ENCODE results near the gene FAP.
A peak's percentile ranks its signal among the peaks of the same experiment; 100 is the strongest.

FAP gene

GRCh38 chr2:162156149-162156548, 87.1 kb downstream of the FAP start:
- DNase-seq (ENCODE audit: low spot score): no peak
- H3K9me3 Mint-ChIP-seq: no peaks in the 10 kb centered on the region
- no peak overlapping the region for H3K27ac Mint-ChIP-seq
- H3K36me3 Mint-ChIP-seq (ENCODE audit: low read depth): no peaks in the 10 kb centered on the region
- H3K4me3 Mint-ChIP-seq: no peak overlapping the region
- H3K27me3 Mint-ChIP-seq (ENCODE audit: low read depth): peaks cover 27% of the 10 kb centered on the region
- H3K4me1 Mint-ChIP-seq (ENCODE audit: low read depth): peaks cover 2% of the 10 kb centered on the region

GRCh38 chr2:162155093-162155492, 88.2 kb downstream of the FAP start:
- DNase-seq (ENCODE audit: low spot score): no peak
- no peak overlapping the region for H3K4me3 Mint-ChIP-seq
- no peak overlapping the region for H3K27ac Mint-ChIP-seq
- no peaks in the 10 kb centered on the region for H3K36me3 Mint-ChIP-seq (ENCODE audit: low read depth)
- peaks cover 26% of the 10 kb centered on the region for H3K27me3 Mint-ChIP-seq (ENCODE audit: low read depth)
- H3K4me1 Mint-ChIP-seq (ENCODE audit: low read depth): peaks cover 2% of the 10 kb centered on the region
- no peaks in the 10 kb centered on the region for H3K9me3 Mint-ChIP-seq

- H3K27ac Mint-ChIP-seq: no peak overlapping the region
- H3K9me3 Mint-ChIP-seq: no peaks in the 10 kb centered on the region
- peak; percentile 24 for DNase-seq (ENCODE audit: low spot score)
- H3K4me3 Mint-ChIP-seq: no peak overlapping the region
- H3K36me3 Mint-ChIP-seq (ENCODE audit: low read depth): no peaks in the 10 kb centered on the region
- peaks cover 2% of the 10 kb centered on the region for H3K4me1 Mint-ChIP-seq (ENCODE audit: low read depth)
- peaks cover 25% of the 10 kb centered on the region for H3K27me3 Mint-ChIP-seq (ENCODE audit: low read depth)
These were observed 89.5 kb downstream of the FAP start for GRCh38 chr2:162153608-162154224.

- Mint-ChIP-seq H3K4me1 (ENCODE audit: low read depth) (peaks cover 2% of the 10 kb centered on the region), H3K9me3 (no peaks in the 10 kb centered on the region), H3K36me3 (ENCODE audit: low read depth) (no peaks in the 10 kb centered on the region), H3K27ac (no peak within 1 kb of the TSS), H3K4me3 (no peak within 1 kb of the TSS), H3K27me3 (ENCODE audit: low read depth) (peaks cover 31% of the 10 kb centered on the region)
- DNase-seq (ENCODE audit: low spot score): no peak
These were observed 91.1 kb downstream of the FAP start, which contains the start of gene GCG for GRCh38 chr2:162152147-162152546. Gene GCG (minus strand): TSS chr2:162152247. CDS start chr2:162149178, 3,069 bp downstream.

GRCh38 chr2:162149940-162150339, 93.3 kb downstream of the FAP start:
- Mint-ChIP-seq H3K27me3 (ENCODE audit: low read depth) (peaks cover 43% of the 10 kb centered on the region), H3K4me1 (ENCODE audit: low read depth) (peaks cover 2% of the 10 kb centered on the region), H3K4me3 (no peak overlapping the region), H3K9me3 (no peaks in the 10 kb centered on the region), H3K36me3 (ENCODE audit: low read depth) (no peaks in the 10 kb centered on the region), H3K27ac (no peak overlapping the region)
- DNase-seq (ENCODE audit: low spot score): no peak

- Mint-ChIP-seq H3K27me3 (ENCODE audit: low read depth) (peaks cover 38% of the 10 kb centered on the region), H3K4me3 (no peak overlapping the region), H3K27ac (no peak overlapping the region), H3K36me3 (ENCODE audit: low read depth) (no peaks in the 10 kb centered on the region), H3K9me3 (no peaks in the 10 kb centered on the region), H3K4me1 (ENCODE audit: low read depth) (peaks cover 2% of the 10 kb centered on the region)
- DNase-seq (ENCODE audit: low spot score): no peak
These were observed 93.8 kb downstream of the FAP start for GRCh38 chr2:162149466-162149865.

GRCh38 chr2:162148956-162149355, 94.3 kb downstream of the FAP start:
- DNase-seq (ENCODE audit: low spot score): no peak
- Mint-ChIP-seq H3K36me3 (ENCODE audit: low read depth) (no peaks in the 10 kb centered on the region), H3K27ac (no peak overlapping the region), H3K9me3 (no peaks in the 10 kb centered on the region), H3K27me3 (ENCODE audit: low read depth) (peaks cover 35% of the 10 kb centered on the region), H3K4me1 (ENCODE audit: low read depth) (peaks cover 2% of the 10 kb centered on the region), H3K4me3 (no peak overlapping the region)

- Mint-ChIP-seq H3K4me1 (ENCODE audit: low read depth) (no peaks in the 10 kb centered on the region), H3K27ac (no peak overlapping the region), H3K4me3 (no peak overlapping the region), H3K36me3 (ENCODE audit: low read depth) (no peaks in the 10 kb centered on the region), H3K9me3 (no peaks in the 10 kb centered on the region), H3K27me3 (ENCODE audit: low read depth) (peaks cover 42% of the 10 kb centered on the region)
- no peak for DNase-seq (ENCODE audit: low spot score)
These were observed 99.3 kb downstream of the FAP start for GRCh38 chr2:162143969-162144368.

- Mint-ChIP-seq H3K4me3 (no peak overlapping the region), H3K27me3 (ENCODE audit: low read depth) (peaks cover 44% of the 10 kb centered on the region), H3K36me3 (ENCODE audit: low read depth) (no peaks in the 10 kb centered on the region), H3K4me1 (ENCODE audit: low read depth) (no peaks in the 10 kb centered on the region), H3K9me3 (no peaks in the 10 kb centered on the region), H3K27ac (no peak overlapping the region)
- no peak for DNase-seq (ENCODE audit: low spot score)
These were observed 104.9 kb downstream of the FAP start for GRCh38 chr2:162138310-162138709.

GRCh38 chr2:162127422-162127821, 115.8 kb downstream of the FAP start:
- H3K4me3 Mint-ChIP-seq: no peak overlapping the region
- H3K27ac Mint-ChIP-seq: no peak overlapping the region
- H3K36me3 Mint-ChIP-seq (ENCODE audit: low read depth): no peaks in the 10 kb centered on the region
- no peaks in the 10 kb centered on the region for H3K9me3 Mint-ChIP-seq
- no peak for DNase-seq (ENCODE audit: low spot score)
- peaks cover 26% of the 10 kb centered on the region for H3K27me3 Mint-ChIP-seq (ENCODE audit: low read depth)
- H3K4me1 Mint-ChIP-seq (ENCODE audit: low read depth): peaks cover 28% of the 10 kb centered on the region

- Mint-ChIP-seq H3K36me3 (ENCODE audit: low read depth) (no peaks in the 10 kb centered on the region), H3K4me3 (peak overlapping the region; percentile 11), H3K27ac (peak overlapping the region; percentile 42), H3K27me3 (ENCODE audit: low read depth) (peaks cover 23% of the 10 kb centered on the region), H3K9me3 (no peaks in the 10 kb centered on the region), H3K4me1 (ENCODE audit: low read depth) (peaks cover 28% of the 10 kb centered on the region)
- DNase-seq (ENCODE audit: low spot score): no peak
These were observed 116.7 kb downstream of the FAP start for GRCh38 chr2:162126527-162126926.

GRCh38 chr2:162126111-162126519, 117.1 kb downstream of the FAP start:
- peaks cover 28% of the 10 kb centered on the region for H3K4me1 Mint-ChIP-seq (ENCODE audit: low read depth)
- H3K27ac Mint-ChIP-seq: no peak overlapping the region
- H3K36me3 Mint-ChIP-seq (ENCODE audit: low read depth): no peaks in the 10 kb centered on the region
- peak overlapping the region; percentile 11 for H3K4me3 Mint-ChIP-seq
- no peak for DNase-seq (ENCODE audit: low spot score)
- H3K27me3 Mint-ChIP-seq (ENCODE audit: low read depth): peaks cover 23% of the 10 kb centered on the region
- H3K9me3 Mint-ChIP-seq: no peaks in the 10 kb centered on the region

GRCh38 chr2:162125138-162125537, 118.1 kb downstream of the FAP start:
- H3K4me3 Mint-ChIP-seq: no peak overlapping the region
- H3K4me1 Mint-ChIP-seq (ENCODE audit: low read depth): peaks cover 28% of the 10 kb centered on the region
- peaks cover 18% of the 10 kb centered on the region for H3K27me3 Mint-ChIP-seq (ENCODE audit: low read depth)
- H3K36me3 Mint-ChIP-seq (ENCODE audit: low read depth): no peaks in the 10 kb centered on the region
- no peak overlapping the region for H3K27ac Mint-ChIP-seq
- DNase-seq (ENCODE audit: low spot score): no peak
- no peaks in the 10 kb centered on the region for H3K9me3 Mint-ChIP-seq

GRCh38 chr2:162123806-162124758, 119.2 kb downstream of the FAP start:
- Mint-ChIP-seq H3K36me3 (ENCODE audit: low read depth) (no peaks in the 10 kb centered on the region), H3K4me3 (no peak overlapping the region), H3K27me3 (ENCODE audit: low read depth) (peaks cover 8% of the 10 kb centered on the region), H3K27ac (no peak overlapping the region), H3K4me1 (ENCODE audit: low read depth) (peaks cover 25% of the 10 kb centered on the region), H3K9me3 (no peaks in the 10 kb centered on the region)
- no peak for DNase-seq (ENCODE audit: low spot score)
